ENCODE data around the gene BAMBI.

Gene BAMBI

DNA sequence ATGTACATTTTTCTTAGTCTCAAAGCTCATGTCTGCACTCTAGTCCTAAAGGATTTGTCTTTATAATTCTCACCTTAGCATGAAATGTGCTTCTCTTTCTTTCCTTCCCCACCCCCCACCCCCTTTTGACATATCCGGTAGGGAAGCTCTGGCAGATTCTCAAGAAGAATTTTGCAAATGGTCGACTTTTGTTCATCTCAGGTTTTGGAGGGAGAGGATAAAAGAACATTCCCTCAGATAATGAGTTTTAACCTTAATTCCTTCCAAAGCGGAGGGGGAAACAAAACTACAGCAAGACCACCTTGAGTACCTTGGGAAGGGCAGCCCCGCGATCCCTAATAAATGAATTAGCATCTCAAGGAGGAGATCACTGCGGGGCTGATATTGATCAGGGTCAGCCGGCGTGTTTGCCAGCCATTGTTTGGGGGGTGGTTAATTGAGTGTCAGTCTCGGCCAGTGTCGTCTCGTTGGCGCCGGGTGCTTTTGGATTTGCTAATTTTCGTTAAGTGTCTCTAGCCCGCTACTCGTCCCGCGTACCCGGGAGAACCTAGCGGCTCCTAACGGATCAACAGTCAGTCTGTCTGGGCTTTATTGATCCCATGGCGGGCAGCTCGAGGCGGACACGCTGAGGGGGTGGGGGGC lies 874 bp upstream of the BAMBI start:
- FAIRE-seq, result no peak

DNA sequence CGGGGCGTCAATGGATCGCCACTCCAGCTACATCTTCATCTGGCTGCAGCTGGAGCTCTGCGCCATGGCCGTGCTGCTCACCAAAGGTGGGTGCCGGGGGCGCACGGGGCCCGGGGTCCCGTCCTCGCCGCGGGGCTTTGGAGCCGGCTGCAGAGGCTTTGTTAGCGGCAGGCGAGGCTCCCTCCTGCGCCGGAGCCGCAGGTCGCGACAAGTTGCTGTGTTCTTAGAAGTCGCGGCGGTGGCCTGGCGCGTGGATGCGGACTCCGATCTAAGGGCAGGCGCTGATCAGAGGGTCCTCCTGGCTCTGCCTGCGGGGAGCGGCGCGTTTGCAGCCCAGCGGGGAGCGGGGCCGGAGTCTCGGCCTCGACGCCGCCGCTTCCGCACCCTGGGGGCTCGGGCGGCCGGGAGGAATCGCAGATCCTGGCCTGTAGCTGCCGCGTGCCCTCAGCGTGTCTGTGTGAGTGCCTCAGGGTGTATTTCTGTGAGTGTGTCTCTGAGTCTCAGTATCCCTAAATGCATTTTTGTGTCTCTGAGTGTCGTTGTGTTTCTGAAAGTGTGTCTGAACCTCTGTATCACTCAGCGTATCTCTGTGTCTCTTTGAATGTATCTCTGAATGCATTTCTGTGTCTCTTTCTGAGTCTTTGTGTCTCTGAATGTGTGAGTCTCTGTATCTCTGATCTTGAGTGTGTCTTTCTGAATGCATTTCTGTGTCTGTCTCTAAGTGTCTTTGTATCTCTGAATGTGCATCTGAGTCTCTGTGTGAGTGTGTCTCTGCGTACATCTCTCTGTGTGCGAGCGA lies 766 bp downstream of the BAMBI start:
- no peak for FAIRE-seq

DNA sequence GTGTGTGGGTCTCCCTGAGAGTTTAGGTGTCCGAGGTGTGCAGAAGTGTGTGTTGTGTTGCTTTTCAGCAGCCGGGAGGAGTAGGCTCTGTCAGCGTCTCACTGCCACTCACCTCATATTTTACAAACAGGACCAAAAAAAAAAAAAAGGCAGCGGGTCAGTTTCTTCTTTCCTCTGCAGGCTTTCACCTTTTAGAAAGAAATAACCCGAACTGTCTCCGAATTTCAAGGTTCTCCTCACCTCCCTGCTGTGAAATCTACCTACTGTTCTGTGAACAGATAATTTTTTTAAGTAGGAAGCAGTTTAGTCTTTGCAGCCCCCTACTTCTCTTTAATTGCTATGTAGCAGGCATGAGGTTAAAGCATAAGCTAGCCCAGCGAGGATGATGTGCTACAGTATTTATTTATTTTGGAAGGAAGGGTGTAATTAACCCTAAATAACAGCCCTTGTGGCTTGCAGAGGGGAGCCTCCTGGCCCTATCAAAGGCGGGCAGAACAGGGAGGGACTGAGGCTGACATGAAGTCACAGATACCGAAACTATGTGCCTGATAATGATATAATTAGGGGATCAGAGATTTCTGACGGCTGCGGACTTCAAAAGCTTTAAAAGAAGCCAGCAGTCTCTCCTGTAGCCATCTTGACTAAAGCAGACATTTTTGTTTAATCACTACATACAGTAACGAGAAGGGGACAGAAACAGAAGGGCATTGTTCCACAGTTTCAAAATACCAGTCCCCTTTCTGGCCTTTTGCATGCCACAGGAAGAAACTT lies 1.6 kb downstream of the BAMBI start:
- FAIRE-seq, result no peak

DNA sequence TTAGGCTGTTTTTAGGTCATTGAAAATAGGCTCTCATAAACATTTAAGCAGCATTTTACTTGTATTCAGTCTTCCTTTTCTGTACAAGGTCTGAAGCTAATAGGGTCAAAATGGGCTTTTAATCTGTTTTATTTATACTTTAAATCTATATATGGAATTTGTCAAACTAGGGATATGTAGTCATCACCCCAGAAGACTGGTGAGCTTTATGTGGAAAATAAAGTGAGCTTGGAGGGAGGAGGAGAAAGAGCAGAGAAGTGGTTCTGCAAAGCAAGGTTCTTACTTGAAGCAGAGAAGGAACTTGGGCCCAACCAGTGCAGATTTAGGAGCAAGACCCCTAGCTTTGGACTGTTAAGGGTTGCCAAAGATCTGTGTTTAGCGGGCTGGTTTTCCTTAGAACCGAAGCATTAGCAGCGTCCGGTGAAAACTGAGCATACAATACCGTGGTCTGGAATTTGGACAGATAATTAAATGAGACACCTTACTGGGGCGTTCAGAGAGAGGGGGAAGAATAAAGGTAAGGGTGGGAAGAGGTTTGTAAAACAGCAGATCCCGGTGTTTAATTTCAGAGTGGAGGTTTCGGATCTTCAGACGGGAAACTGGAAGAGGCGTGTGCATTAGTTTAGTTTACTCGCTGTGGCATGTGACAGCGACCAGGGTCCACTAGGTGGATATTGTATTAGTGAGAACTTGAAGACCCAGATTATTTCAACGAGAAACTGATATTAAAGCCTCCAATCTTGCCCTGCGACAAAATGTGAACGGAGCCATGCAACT lies 2.4 kb downstream of the BAMBI start:
- FAIRE-seq, result no peak

DNA sequence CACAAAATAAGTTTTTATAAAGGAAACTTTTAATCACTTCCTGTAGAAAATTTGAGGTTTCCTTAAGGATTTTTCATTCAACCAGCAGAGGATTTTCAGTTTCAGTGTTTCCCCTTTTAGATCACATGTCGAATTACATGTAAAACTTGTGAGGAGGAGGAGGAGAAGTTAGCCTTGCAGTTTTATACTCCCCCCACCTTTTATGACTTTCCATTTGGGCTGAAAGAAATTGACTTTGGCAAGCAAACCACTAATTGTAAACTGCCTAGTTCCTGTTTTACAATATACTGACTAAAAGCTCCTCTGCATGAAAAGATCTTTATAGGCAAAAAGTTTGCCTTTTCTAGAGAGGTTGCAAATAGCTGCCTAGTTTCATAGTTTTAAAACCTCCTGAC lies 3.0 kb downstream of the BAMBI start:
- FAIRE-seq, result no peak

DNA sequence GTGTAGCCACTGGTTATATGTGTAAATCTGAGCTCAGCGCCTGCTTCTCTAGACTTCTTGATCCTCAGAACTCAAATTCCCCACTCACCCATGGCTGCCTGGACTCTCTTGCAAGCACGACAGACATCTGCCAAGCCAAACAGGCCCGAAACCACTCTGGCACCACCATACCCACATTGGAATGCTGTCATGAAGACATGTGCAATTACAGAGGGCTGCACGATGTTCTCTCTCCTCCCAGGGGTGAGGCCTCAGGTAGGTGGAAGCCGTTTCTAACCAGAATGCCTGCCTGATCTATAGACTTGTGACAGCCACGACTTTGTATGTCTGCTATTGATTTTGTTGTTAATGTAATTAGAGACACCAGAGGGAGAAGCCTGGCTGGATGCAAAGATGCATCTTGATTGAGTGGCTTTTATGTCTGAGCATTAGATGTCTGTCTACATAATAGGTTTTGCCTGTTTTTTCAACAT lies 4.0 kb downstream of the BAMBI start:
- no peak for FAIRE-seq

DNA sequence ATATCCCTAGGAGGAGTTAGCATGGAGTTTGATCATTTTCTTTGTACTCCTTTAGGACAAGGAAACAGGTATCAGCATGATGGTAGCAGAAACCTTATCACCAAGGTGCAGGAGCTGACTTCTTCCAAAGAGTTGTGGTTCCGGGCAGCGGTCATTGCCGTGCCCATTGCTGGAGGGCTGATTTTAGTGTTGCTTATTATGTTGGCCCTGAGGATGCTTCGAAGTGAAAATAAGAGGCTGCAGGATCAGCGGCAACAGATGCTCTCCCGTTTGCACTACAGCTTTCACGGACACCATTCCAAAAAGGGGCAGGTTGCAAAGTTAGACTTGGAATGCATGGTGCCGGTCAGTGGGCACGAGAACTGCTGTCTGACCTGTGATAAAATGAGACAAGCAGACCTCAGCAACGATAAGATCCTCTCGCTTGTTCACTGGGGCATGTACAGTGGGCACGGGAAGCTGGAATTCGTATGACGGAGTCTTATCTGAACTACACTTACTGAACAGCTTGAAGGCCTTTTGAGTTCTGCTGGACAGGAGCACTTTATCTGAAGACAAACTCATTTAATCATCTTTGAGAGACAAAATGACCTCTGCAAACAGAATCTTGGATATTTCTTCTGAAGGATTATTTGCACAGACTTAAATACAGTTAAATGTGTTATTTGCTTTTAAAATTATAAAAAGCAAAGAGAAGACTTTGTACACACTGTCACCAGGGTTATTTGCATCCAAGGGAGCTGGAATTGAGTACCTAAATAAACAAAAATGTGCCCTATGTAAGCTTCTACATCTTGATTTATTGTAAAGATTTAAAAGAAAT lies 4.8 kb downstream of the BAMBI start:
- FAIRE-seq, result peak; percentile 9

DNA sequence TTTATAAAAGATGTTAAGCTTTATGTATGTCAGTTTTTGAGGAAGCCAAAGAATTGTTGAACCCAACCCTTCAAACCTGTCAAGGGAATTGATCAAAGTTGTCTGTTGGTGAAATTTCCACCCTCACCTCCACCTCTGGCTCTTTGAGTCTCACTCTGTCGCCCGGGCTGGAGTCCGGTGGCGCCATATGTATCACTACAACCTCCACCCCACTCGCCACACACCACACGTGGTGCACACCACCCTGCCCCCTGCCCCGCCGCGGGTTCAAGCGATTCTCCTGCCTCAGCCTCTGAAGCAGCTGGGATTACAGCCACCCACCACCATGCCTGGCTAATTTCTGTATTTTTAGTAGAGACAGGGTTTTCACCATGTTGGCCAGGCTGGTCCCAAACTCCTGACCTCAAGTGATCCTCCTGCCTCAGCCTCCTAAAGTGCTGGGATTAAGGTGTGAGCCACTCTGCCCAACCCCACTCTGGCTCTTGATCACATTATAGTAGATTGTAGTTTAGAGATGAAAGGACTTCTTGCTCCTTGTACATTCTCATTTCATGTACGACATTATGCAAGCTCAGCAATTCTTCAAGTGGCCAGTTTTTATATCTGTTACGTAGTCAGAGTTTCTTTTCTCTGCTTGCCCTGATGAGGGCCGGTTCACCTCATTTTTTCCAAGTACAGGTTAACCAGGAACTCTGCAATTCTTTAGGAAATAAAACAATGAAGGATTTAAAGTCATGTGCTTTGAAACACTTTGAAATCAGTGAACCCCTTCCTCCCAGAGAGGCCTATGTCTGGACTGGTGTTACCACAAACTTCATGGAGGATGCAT lies 7.0 kb downstream of the BAMBI start:
- FAIRE-seq, result no peak

DNA sequence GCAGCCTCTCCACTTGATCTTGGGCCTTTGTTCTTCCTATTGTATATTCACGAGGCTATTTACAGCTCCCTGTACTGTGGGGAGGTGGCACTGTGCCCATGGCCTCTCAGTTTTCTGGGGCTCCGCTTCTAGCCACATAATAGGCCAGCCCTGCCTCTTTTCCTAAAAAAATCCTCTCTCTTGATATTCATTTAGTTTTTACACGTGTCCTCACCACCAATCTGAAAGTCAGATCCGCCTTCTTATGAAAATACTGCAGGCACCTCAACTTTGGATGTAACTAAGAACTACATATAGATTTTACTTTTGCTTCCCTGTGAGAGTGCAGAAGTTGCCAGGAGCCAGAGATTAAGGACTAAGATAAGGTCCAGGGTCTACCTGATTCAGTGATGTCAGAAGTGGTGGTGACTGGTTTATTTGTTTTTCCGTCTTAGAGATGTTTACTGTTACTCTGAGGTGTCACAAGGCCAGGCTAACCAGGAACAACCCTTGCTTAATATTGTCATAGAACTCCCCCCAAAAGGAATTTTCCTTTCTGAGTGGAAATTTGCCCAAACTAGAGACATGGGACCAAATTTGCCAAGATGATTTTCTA lies 7.8 kb downstream of the BAMBI start:
- no peak for FAIRE-seq

DNA sequence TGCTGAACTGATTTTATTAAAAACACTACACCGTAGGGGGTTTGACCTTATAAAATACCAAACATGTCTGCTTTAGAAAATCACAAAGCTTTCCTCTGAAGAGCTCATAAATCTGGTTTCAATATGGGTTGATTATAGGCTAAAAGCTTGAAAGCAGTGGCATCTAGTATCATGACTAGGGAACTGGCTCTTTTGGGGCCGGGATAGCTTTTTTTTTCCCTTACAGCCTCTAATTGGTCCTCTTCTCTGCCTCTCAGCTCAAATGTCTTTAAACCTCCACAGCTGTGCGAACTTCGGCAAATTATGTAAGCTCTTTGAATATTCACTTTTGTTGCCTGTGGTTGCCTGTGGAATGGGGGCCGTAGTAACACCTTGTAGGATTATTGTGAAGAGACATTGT lies 8.4 kb downstream of the BAMBI start:
- FAIRE-seq, result peak; percentile 97

DNA sequence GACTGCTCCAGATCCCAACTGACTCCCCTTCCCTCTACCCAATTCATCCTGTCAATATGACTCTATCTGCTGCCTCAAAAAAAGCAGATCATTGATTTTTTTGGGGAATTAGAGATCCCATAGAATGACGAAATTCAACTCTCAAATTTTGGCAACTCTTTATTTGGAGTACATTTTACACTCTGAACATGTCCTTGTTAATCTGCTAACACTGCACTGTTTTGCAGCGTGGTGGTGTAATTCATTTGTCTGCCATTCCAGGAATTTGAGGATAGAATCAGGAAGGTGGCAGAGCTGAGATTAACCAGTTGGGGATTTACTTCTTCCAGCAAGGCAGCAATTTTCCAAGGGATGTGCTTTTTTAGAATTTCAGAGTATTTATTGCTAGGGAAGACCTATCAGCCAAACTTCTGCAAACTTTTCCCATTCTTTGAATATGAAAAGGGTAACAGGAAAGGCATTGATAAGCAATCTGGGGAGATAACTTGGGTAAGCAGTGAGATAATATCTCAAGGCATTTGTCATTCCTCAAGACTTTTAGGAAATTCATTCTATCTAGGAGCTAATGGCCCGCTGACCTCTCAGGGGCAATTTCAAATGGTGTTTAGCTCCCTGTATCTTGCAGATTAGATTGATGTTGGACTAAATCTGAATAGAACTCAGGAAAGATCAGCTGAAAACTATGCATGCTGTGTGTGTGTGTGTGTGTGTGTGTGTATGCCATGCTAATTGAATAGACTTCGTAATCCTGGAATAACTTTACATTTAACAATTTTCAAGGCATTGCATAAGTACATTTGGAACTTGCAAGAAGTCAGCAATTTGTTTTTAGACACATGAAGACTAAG lies 9.7 kb downstream of the BAMBI start:
- FAIRE-seq, result peak; percentile 39

DNA sequence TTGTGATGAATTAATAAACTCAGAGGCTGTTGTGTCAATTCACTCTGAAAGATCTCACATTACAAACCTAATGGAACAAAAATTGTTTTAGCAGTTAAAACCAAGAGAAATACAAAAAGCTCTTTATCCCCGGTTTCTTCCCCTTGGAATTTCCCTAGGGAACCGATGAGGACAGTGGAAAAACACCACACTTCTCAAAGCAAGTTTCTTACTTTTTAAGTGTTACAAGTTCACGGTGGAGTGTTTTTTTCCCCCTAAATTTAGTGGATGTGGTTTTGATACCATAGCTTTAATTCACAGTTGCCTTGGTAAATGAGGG lies 10.3 kb downstream of the BAMBI start:
- FAIRE-seq, result peak; percentile 33

DNA sequence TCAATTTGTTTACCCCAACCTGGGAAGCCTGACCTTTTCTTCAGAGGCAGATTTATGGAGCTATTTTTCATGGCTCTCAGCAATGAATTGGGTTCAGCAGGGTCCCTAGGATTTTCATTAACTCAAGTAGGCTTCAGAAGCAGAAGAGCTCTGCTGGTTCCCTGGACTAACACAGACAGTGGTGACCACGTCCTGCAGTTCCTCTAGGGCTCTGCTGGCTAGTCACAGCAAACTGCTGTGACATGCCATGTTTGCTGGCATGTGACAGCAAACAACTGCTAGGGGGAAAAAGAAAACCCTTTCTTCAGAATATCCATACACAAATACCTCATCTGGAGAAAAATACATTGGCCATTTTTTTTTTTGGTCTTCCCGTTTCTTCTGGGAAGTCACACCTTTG lies 13.2 kb downstream of the BAMBI start:
- FAIRE-seq, result no peak

DNA sequence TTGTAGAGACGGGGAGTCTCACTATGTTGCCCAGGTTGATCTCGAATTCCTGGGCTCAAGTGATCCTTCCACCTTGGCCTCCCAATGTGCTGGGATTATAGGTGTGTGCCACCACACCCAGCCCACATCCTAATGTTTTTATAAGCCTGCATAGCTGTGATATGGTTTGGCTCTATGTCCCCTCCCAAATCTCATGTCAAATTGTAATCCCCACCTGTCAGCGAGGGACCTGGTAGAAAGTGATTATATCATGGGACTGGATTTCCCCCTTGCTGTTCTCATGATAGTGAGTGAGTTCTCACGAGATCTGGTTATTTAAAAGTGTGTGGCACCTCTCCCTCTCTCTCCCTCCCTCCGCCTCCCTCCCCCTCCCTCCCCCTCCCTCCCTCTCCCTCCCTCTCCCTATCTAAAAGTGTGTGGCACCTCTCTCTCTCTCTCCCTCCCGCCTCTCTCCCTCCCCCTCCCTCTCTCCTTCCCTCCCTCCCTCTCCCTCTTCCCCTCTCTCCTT lies 13.9 kb downstream of the BAMBI start:
- no peak for FAIRE-seq

DNA sequence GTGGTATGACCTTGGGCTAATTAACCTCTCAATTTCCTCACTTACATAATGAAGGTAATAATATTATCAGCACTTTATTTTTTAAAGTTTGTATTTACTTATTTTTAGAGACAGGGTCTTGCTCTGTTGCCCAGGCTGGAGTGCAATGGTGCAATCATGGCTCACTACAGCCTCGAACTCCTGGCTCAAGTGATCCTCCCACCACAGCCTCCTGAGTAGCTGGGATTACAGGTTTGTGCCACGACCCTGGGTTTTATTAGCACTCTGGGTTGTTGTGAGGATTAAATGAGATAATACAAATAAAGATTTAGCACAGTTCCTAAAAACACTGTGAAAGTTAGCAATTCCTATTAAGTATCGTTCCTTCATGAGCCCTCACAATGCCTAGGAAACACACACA lies 14.7 kb downstream of the BAMBI start:
- no peak for FAIRE-seq

DNA sequence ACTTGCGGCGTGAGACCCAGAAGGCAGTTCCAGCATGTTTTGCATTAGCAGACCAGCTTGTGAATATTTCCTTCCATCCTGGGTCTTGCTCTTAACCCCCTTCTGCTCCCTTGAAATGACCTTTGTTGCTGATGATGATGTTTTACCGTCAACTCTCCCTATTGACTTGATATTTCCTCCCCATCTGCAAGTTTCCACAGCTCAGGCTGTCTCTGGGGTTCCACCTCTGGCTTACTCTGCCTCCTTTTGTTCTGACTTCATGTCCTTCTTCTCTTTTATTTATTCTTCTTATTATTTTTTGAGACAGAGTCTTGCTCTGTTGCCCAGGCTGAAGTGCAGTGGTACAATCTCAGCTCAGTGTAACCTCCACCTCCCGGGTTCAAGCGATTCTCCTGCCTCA lies 17.2 kb downstream of the BAMBI start:
- no peak for FAIRE-seq

DNA sequence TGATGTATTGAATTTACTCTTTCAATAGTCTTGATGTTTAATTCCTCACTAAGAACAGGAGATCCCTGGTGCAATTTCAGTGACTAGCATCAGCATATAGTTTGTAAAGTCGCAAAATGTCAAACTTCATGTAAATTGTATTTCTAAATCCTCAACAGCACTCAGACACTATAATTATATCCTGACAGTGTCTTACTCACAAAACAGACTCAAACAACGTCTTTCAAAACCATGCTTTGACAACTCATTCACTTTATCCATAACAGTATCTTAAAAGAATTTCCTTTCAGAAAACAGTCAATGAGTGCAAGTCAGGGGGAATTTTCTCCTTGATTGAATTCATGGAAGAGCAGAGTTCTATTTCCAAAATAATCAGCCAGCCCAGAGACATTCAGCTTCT lies 20.8 kb downstream of the BAMBI start:
- no peak for FAIRE-seq

DNA sequence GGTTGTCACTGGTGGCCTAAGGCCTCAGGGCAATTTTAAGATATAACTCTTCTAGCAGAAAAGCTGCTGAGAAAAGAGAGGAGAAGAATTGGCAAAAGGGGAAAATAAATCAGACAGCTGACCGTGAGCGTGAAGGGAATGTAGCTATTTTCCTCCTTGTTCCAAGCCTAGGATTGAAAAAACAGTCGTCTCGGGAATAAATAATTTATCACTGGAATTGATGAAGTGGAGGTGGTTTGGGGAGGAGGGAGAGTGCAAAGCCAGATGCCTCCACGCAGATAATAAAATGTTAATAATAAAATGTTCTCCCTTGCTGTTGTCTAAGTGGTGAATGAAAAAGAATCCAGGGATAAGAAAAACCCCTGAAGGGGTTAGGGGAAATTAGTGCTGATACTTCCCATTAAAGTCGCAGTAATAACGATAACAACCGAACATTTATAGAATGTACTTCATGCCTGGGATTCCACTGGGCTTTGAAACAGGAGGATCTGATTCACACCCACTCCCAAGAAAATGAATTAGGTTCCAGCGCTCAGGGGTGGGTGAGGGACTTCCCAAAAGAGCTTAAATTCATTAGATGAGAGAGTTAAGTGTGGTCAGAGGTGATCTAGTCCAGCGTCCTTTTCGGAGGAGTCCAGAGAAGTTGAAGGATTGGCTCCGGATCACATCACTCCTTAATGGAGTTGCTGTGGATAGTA lies 27.3 kb downstream of the BAMBI start:
- no peak for FAIRE-seq

DNA sequence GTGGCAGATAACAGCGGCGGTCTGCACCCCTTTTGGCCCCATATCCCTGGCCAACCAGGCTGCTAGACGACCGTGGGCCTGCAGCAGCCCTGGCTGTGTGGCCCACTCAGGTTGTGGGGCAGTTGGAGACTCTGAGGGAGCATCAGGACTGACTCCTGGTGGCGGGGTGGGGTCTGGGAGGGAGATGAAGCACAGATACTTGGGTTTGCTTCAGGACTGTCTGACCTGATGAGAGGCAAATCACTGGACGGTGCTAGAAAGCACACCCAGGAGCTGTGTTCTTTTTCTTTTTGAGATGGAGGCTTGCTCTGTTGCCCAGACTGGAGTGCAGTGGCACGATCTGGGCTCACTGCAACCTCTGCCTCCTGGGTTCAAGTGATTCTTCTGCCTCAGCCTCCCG lies 28.2 kb downstream of the BAMBI start:
- FAIRE-seq, result no peak
